ENCODE measurements around the gene TYRO3.
"Not testable (repeated sequence)": the region's sequence is repeated elsewhere in the genome, so short reads cannot be mapped to it uniquely, and the experiment has no call there.

The TYRO3 gene

DNA sequence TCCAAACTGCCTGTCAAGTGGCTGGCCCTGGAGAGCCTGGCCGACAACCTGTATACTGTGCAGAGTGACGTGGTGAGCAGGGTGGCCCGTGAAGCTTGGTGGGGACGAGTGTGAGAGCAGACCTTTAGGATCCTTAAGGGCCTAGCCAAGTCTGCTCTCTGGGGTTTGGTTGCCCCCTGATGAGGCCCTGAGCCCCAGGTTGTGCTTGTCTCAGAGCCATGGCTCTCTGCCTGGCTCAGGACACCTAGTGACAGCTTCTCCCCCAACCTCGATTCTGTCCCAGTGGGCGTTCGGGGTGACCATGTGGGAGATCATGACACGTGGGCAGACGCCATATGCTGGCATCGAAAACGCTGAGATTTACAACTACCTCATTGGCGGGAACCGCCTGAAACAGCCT, 14.4 kb downstream of the TYRO3 start:
- DNase-seq (ENCODE audit: low read depth, low spot score) = no peak

DNA sequence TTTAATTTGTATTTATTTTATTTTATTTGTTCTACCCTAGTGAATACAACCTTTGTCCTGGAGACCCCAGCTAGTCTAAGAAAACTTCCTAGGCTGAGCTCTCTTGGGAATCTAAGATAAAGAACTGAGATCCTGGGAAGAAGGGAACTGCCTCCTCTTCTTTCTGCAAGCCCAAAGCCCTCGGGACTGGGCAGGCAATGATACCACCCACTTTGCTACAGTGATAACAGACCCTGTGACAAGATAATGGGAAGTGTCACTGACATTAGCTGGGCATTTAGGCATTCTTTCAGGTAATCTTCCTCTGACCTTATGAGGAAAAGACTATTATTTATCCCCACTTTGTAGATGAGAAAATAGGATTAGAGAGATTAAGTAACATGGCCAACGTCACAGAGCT, 15.1 kb downstream of the TYRO3 start:
- DNase-seq (ENCODE audit: low read depth, low spot score) = no peak

DNA sequence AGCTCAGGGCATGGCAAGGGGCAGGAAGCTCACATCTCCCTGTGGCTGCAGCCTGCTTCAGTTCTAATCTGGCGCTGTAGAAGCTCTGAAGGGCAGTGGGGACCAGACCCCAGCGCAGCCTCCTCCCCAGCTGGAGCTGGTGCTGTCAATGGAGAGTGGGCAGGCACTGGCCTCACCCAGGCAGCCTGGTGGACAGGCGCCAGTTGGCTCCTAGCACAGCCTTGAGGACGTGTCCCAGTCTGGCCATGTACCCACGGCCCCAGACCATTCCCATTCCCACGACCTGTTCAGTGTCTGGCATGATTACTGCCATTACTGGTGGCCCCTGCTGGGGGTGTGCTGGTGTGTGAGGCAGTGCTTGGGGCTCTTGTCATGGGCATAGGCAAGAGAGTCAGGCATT, 16.3 kb downstream of the TYRO3 start:
- DNase-seq (ENCODE audit: low read depth, low spot score) = no peak

DNA sequence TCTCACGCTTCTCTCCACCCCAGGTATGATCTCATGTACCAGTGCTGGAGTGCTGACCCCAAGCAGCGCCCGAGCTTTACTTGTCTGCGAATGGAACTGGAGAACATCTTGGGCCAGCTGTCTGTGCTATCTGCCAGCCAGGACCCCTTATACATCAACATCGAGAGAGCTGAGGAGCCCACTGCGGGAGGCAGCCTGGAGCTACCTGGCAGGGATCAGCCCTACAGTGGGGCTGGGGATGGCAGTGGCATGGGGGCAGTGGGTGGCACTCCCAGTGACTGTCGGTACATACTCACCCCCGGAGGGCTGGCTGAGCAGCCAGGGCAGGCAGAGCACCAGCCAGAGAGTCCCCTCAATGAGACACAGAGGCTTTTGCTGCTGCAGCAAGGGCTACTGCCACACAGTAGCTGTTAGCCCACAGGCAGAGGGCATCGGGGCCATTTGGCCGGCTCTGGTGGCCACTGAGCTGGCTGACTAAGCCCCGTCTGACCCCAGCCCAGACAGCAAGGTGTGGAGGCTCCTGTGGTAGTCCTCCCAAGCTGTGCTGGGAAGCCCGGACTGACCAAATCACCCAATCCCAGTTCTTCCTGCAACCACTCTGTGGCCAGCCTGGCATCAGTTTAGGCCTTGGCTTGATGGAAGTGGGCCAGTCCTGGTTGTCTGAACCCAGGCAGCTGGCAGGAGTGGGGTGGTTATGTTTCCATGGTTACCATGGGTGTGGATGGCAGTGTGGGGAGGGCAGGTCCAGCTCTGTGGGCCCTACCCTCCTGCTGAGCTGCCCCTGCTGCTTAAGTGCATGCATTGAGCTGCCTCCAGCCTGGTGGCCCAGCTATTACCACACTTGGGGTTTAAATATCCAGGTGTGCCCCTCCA, 19.1 kb downstream of the TYRO3 start:
- no peak for DNase-seq (ENCODE audit: low read depth, low spot score)

DNA sequence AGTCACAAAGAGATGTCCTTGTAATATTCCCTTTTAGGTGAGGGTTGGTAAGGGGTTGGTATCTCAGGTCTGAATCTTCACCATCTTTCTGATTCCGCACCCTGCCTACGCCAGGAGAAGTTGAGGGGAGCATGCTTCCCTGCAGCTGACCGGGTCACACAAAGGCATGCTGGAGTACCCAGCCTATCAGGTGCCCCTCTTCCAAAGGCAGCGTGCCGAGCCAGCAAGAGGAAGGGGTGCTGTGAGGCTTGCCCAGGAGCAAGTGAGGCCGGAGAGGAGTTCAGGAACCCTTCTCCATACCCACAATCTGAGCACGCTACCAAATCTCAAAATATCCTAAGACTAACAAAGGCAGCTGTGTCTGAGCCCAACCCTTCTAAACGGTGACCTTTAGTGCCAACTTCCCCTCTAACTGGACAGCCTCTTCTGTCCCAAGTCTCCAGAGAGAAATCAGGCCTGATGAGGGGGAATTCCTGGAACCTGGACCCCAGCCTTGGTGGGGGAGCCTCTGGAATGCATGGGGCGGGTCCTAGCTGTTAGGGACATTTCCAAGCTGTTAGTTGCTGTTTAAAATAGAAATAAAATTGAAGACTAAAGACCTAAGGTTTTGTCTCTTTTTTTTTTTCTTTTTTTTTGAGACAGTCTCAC, 19.8 kb downstream of the TYRO3 start:
- DNase-seq (ENCODE audit: low read depth, low spot score) = no peak

DNA sequence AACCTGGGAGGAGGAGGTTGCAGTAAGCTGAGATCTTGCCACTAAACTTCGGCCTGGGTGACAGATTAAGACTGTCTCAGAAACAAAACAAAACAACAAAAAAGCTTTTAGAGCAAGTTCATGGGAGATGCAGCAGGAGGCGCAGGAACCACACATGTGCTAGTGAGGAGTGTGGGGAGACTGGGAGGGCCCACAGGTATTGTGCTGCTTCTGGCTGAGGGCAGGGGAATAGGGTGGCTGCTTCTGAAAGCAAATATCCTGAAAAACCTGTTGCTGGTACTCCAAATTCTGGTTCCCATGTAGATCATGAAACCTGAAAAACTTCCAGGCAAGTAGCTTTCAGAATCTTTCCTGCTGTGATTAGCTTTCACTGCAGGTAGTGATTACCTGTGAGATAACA, 22.1 kb downstream of the TYRO3 start:
- peak; percentile 88 for DNase-seq (ENCODE audit: low read depth, low spot score)

DNA sequence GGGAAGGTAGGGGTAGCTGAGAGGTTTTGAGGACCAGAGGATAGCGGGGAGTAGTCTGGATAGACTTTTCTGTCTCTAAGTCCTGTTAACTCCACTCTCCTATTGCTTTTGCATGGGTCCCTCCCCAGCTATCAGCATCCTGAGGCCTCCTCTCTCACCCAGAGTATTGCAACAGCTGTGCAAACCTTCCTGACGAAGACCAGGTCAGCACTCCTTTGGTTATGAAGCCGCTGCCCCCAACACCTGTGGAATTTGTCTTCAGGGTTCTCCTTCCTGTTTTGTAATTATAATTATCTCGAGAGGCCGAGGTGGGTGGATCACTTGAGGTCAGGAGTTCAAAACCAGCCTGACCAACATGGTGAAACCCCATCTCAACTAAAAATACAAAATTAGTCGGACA, 24.8 kb downstream of the TYRO3 start:
- peak; percentile 30 for DNase-seq (ENCODE audit: low read depth, low spot score)

DNA sequence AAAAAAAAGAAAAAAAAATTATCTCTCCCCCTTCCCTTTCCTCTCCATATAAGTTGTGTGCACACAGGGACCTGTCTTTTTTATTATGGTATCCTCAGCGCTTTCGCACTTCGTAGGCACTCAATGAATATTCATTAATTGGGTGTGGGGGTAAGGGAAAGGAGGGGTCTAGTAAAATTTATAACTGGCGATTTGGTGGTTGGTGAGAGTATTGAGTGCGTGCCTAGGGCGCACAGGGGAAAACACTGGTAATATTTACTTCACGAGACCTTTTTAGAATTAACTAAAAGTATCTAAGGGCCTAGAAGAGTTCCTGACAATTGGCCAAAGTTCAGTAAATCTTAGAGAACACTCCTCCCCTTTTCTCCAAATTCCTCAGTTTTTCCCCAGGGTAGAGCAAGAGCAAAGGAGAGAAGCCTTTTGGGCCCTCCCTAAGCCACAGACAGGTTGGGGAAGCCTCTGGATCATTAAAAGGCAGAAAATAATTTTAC, 25.7 kb downstream of the TYRO3 start:
- no peak for DNase-seq (ENCODE audit: low read depth, low spot score)

DNA sequence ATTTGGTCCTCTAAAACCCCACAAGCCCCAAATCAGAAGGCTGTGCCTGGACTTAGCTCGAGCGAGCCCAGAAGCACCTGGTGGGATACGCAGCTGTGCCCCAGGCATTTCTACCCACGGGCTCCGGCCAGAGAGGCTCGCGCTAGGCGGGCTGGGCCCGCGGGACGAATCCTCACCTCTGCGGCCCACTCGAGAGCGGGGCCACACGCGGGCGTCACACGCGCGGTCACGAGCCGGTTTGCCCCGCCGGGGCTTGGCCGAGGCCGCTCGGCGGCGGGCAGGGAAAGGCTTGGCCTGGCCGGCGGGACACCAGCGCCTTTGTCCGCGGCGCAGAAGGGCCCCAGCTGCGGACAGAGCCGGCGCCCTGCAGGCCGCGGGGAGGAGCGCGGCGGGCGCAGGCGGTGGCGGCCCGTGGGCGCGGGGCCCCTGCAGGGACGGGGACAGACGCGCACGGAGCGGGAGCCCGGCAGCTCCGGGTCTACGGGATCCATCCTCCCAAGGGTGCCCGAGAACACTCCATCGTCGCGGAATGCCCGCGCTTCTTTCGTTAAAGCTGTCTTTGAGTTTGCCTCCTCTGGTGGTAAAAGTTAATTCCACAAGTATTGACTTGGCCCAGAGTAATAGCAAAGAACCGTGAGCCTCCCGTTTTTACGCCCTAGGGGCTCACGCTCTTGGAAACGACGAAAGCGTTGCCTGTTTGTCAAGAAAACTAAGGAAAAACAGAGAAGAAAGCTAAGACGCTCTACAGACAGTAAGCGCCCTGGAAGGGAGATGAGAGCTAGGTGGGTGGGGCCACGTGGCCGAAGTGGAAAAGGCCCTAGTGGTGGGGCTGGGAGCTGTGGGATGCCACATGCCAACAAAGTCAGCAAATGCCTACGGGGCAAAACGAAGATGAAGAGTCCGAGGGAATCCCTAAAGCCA, 26.4 kb downstream of the TYRO3 start:
- peak; percentile 85 for DNase-seq (ENCODE audit: low read depth, low spot score)

DNA sequence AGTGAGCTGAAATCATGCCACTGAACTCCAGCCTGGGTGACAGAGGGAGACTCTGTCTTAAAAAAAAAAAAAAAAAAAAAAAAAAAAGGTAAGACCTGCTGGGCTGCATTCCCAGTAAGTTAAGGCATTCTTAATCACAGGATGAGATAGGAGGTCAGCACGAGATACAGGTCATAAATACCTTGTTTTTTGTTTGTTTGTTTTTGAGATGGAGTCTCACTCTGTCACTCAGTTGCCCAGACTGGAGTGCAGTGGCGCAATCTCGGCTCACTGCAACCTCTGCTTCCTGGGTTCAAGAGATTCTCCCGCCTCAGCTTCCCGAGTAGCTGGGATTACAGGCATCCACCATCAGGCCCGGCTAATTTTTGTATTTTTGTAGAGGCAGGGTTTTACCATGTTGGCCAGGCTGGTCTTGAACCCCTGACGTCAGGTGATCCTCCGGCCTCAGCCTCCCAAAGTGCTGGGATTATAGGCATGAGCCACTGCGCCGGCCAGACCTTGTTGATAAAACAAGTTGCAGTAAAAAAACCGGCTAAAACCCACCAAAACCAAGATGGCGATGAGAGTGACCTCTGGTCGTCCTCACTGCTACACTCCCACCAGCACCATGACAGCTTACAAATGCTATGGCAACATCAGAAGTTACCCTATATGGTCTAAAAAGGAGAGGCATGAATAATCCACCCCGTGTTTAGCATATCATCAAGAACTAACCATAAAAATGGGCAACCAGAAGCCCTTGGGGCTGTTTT, 27.7 kb downstream of the TYRO3 start:
- peak; percentile 59 for DNase-seq (ENCODE audit: low read depth, low spot score)

DNA sequence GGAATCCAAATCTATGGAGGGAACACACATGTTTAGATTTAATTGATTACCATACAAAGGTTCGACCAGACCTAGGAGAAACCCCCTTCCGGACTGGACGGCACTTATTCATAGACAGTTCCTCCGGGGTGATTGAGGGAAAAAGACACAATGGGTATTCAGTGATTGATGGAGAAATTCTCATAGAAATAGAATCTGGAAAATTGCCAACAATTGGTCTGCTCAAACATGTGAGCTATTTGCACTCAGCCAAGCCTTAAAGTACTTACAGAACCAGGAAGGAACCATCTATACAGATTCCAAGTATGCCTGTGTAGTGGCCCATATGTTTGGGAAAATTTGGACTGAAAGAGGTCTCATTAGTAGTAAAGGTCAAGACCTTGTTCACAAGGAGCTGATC, 30.0 kb downstream of the TYRO3 start:
- not testable (repeated sequence) for DNase-seq (ENCODE audit: low read depth, low spot score)

DNA sequence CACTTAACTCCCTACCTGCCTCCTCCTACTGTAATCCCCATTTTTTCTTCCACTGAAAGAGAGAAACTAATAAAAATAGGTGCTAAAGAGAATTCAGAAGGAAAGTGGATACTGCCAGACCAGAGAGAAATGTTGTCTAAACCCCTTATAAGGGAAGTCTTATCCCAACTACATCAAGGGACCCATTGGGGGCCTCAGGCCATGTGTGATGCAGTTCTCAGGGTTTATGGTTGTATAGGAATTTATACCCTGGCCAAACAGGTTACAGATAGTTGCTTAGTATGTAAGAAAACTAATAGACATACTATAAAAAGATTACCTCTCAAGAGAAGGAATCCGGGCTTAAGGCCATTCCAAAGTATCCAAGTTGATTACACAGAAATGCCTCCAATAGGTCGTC, 30.6 kb downstream of the TYRO3 start:
- peak; percentile 49 for DNase-seq (ENCODE audit: low read depth, low spot score)

DNA sequence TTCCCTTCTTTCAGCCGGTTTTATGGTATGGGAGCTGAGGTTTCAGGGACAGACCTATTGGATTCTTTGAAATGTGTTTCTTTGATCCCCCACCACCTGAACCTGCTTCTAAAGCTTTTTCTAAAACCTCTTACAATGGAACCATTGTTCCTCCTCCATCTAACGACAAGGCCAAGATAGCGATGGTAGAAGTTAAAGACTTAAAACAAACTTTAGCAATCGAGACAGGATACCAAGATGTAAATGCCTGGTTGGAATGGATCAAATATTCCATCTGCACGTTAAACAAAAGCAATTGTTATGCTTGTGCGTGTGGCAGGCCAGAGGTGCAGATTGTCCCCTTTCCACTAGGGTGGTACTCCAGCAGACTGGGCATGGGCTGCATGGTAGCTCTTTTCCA, 32.2 kb downstream of the TYRO3 start:
- not testable (repeated sequence) for DNase-seq (ENCODE audit: low read depth, low spot score)

DNA sequence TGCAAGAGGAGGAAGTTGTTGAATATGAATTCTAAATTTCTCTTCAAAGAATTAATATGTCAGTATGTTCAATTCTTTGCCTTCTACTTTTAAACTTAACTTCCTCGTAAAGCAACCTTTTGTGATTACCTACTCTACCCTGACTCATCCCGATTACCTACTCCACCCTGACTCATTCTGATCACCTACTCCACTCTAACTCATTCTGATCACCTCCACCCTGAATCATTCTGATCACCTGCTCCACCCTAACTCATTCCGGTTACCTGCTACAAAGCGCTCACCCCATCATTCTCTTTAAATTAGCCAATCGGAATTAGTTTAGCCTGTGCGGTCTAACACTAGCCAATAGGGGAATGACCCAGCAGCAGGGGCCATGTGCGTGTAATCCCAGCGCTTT, 33.7 kb downstream of the TYRO3 start:
- not testable (repeated sequence) for DNase-seq (ENCODE audit: low read depth, low spot score)

DNA sequence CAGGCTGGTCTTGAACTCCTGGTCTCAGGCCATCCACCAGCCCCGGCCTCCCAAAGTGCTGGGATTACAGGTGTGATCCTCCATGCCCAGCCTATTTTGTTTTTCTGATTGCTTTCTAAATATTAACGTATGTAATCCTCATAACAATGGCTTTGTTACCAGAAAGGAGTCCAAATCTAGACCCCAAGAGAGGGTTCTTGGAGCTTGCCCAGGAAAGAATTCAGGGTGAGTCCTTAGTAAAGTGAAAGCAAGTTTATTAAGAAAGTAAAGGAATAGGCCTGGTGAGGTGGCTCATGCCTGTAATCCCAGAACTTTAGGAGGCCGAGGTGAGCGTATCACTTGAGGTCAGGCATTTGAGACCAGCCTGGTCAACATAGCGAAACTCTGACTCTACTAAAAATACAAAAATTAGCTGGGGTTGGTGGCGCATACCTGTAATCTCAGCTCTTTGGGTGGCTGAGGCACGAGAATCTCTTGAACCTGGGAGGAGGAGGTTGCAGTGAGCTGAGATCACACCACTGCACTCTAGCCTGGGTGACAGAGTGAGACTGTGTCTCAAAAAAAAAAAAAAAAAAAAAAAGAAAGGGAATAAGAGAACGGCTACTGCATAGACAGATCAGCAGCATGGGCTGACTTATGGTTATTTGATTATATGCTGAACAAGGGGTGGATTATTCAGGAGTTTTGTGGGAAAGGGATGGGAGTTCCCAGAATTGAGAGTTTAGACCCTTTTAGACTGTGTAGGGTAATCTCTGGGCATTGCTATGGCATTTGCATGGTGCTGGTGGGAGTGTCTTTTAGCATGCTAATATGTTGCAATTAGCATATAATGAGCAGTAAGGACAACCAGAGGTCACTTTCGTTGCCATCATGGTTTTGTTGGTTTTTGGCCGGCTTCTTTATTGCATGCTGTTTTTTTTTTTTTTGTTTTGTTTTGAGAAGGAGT, 36.1 kb downstream of the TYRO3 start:
- DNase-seq (ENCODE audit: low read depth, low spot score) = no peak

DNA sequence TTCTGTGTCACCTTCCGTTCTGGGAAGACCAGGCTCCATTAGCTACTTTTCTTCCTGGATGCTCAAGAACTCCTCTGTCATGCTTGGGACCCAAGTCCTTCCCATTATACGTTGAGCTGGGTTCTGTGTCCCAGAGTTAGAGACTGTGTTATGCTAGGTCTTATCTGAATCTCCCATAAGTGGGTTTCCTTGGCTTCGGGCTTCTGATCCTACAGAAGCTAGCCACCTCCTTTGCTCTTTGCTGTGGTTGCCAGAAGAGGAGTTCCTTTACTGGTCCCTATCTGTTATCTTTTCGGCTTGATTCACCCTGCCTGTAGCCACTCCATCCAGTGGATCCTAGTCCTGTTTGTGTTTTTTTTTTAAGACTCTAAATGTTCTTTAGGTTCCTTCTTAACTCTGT, 38.0 kb downstream of the TYRO3 start:
- DNase-seq (ENCODE audit: low read depth, low spot score) = no peak

DNA sequence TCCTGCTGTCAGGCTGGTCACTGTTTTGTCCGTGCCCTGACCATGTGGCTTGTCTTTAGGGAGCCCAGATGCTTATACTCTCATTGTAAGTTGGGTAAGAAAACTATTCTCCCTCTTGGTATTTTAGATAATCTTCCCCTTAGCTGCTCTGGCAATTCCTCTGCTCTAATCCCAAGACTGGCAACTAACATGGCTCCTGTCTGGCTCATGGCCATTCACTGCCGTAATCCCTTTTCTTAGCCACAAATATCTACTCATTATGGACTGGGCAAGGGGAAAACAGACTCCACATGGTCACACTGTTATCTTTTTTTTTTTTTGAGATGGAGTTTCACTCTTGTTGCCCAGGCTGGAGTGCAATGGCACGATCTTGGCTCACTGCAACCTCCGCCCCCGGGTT, 38.8 kb downstream of the TYRO3 start:
- DNase-seq (ENCODE audit: low read depth, low spot score) = no peak

DNA sequence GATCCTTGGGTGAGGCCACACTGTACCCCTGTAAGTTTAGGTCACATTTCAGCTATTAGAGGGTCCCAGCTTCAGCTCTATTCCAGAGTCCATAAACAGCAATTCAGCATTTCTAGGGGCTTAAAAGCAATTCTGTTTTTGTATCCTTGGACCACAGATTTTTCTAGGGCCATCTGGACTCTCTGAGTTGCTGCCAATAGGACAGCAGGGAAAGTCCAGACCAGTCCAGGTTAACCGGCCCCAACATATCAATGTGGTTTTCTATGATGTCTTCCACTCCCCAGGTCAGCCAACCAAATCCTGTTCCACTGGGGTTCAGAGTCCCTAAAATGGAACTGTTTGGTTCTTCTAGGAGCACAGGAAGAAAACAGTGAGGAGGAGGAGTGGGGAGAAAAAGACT, 40.0 kb downstream of the TYRO3 start:
- DNase-seq (ENCODE audit: low read depth, low spot score) = no peak

DNA sequence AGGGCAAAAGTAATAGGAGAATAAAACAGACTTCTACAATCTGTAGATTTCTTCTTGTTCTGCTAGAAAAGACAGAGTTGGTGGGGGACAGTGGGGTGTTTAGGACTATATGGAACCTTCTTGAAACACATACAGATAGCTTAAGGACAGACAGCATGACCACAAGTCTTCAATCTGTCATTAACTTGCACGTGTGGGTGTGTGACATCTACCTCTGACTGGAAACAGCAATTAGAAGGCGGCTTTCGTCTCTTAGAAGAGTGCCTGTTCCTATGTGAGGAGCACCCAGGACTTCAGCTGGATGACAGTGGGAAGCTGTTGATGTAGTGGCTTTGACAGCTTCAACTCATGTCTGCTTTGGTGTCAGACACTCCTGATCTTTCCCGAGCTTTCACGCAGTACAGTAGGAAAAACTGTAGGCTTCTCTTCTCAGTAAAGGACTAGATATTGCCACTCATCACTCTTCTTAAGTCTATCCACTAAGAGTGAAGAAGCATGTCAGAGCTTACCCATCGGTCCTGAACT, 44.5 kb downstream of the TYRO3 start:
- DNase-seq (ENCODE audit: low read depth, low spot score) = no peak

All from ELF-1 (cell line).